T-helper 1 cell treated with Interleukin-12 subunit alpha and Interleukin-12 subunit beta and Interleukin-4 antibody, amounts not matched to agents 30 ng/mL and 1 ng/mL, for 36 hours (primary cell): ENCODE data around the gene TADA2B. TPM values are rescaled to one million over a fixed set of nuclear protein-coding genes. Genes with fewer than 3 reads are reported as not detected.

Experiments
- intact Hi-C: fragments of 100-400 bp; cut with micrococcal nuclease; formaldehyde crosslinking; loops from one replicate; pipeline ENCODE4 v1.15.1; 2024
- total RNA-seq: library from RNA; stranded (reverse); gene quantifications from 2 replicates; pipeline ENCODE4 v1.2.3, GENCODE V29; 2022

TADA2B gene
- total RNA-seq, 1 donor from 2014 or later, result 34.2 TPM

DNA sequence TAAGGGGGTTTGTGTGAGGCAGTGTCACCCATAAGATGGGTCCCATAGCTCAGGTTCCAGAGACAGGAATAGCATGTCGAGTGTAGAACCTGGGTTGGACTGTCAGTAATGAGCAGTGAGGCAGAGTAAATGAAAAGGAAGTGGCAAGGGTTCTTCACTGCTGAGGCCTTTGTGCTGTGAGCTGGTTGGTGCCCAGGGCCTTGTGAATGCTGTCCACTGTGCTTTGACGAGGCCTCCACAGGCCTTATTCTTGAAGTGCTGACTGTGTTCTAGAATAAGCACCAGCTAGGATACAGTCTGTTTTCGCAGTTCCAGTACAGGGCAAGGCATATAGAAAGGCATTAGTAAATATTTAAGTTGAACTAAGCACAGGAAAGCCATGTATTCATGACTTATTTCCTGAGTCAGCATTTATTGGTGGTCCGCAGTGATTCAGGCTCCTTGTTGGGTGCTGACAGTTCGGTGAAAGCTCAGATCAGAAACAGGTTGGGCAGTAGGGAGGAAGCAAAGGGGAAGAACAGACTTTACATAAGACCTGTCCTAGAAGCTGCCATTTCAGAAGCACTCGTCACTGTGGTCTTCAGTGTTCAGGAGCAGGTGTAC lies 25.6 kb upstream of the TADA2B start:
- intact Hi-C loops, result no loop called here

DNA sequence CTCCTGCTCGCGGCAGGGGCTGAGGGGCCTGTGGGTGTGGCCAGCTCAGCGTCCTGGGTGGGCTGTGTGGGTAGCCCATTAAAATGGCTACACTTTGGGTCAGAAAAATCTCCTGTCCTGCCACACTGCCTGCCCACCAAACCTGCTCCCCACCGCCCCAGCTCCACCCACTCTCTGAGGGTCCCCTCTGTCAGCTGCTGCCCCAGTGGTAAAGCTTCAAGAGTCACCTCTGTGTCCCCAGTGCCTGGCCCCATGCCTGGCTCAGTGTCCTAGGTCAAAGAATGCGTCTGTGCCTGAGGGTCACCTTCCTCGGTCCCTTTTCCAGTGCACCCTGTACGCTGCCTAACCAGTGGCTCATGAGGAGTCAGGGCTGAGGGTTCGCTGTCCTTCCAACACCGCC lies 24.9 kb upstream of the TADA2B start:
- intact Hi-C loops, result no loop called here

DNA sequence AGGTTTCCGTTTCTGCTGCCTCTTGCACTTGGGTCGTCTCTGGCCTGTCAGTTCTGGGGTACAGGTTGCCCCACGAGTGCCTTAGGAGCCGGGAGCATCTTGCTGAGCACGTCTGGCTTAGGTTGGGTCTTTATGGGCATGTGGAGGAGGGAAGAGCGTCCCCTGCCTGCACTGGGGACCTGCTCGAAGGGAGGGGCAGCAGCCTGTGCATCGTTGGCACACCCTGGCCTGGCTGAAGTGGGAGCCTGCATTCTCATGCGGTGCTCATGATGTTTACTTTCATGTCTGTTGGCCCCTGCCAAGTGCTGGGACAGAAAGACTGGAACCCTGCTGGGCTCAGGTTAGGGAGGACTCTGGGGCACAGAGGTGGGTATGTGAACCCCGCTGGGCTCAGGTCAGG lies 23.8 kb upstream of the TADA2B start:
- intact Hi-C loops, result no loop called here

DNA sequence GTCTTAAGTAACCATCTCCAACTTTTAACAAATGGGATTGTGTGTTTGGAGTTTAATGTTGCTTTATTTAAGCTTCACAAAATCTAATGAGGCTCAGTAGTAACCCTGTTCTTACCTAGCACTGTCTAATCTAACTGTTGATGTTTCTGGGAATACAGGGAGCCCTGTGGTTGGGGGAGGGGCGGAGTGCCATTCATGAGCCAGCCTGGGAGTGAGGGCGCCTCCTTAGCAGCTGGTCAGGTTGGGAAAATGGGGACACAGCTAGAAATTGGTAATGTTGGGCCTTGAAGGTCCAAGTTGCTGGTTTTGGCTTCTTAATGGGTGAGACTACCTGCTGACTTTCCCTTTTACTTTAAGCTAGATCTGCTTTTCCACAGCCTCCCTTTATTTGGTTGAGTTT lies 22.9 kb upstream of the TADA2B start:
- intact Hi-C loops, result no loop called here

DNA sequence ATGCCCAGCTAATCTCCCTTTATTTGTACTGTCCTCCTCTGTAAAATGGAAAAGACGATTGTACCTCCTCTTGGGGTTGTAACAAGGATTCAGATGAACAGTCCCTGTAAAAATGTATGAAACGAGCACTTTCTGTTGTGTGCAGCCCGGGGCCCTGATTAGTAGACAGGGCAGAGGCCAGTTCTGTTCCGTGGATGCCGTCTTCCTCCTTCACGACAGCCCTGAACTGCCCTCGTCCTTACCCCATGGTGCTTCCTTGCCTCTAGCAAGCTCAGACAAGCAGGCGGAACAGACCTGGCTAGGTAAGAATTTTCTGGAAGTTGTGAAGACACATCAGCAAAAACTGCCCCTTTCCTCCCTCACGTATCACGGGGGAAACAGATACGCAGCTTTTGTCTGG lies 22.3 kb upstream of the TADA2B start:
- intact Hi-C loops, result no loop called here

DNA sequence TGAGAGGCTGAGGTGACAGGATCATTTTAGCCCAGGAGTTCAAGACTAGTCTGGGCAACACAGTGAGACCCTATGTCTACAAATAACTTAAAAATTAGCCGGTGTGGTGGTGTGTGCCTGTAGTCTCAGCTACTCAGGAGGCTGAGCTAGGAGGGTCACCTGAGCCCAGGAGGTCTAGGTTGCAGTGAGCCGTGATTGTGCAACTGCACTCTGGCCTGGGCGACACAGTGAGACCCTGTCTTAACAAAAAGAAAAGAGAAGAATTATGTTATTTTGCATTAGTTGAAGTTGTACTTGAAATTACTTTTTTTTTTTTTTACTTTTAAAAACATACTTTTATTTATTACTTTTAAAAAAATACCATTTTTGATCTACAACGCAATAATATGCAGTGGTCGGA lies 21.8 kb upstream of the TADA2B start:
- intact Hi-C loops, result no loop called here

DNA sequence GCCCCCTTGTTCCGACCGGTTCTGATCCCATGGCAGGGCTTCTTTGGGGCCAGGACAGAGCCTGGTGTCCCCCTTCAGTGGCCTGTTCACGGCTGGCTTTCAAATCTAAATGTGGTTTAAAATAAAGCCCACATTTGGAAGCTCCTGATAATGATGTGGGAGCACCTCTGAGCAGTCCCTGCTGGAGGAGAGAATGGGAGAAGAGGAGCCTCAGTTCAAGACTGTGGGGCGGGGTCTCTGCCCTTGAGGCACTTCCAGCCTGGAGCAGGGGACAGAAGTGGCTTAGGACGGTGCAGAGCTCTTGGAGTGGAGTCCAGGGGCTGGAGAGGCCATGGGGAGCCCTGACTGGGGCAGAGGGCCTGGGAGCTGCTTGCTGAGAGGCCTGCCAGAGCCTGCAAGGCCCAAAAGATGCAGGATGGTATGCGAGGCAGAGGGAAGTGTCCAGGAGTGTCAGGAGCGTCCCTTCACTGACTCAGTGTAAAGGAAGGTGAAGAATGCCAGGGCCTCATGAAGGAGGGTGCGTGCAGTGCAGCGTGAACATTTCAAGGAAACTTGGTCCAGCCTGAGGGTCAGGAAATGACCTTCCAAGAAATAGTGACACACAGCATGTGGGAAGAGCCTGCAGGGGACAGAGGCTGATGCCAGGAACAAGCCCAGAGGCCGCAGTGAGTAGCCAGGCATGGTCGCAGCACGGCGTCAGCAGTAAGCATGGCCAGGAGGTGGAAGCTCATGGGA lies 21.1 kb upstream of the TADA2B start:
- intact Hi-C loops, result no loop called here

DNA sequence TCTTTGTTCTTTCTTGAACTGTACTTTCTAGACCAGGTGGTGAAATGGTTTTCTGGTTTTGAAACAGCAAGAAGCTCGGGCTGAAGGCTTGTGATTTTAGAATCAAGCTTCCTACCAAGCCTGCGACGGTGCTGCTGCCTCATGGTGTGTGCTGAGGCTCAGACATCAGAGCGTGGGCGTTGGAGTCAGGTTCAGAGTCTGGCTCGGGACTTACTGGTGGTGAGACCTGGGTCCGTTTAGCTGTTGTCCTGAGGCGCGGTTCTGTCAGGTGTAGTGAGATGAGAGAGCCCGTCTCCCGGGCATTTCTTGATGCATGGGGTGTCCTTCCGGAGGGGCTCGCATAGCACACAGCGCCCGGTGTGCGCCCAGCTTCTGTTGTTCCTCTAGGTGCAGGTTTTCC lies 19.7 kb upstream of the TADA2B start:
- intact Hi-C loops, result no loop called here

DNA sequence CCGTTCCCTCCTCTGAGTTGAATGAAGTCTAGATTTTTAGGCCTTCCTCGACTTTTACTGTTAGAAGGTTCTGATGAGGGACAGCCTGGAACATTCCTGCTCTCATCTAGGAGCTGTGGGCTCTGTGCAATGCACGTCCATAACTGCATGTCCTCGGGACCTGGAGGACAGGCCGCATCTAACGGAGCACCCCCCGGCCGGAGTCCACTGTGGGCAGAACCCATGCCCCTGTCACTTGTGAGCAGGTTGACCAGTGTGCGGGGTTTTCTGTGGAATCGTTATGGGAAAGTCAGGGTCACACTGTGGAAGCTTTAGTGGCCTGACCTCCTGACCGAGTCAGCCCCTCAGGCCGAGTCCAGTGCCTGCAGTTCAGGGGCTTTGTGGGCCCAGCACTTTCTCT lies 19.3 kb upstream of the TADA2B start:
- intact Hi-C loops, result no loop called here

DNA sequence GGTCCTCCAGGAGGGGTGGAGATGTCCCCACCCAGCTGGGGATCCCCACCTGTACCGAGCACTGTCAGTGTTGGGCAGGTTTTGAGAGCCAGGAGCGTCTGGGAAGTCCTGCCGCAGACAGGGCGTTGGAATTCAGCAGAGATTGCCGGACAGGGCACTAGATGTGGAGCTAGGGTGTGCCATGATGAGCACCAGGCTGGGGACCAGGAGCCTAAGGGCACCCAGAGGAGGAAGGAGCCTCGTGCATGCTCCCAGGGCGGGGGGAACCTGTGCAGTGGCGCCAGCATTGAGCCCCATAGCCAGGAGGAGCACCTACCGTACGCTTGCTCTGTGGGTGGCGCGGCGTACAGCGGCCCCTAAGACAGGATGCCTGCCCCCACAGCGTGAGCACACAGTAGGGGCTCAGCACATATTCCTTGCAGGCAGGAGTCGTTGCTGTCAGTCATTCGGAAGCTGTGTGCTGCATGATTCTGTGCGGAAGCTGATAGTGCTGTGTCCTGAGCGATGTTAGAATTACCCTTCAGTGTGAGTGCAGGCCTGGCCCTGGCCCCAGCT lies 18.8 kb upstream of the TADA2B start:
- intact Hi-C loops, result no loop called here

DNA sequence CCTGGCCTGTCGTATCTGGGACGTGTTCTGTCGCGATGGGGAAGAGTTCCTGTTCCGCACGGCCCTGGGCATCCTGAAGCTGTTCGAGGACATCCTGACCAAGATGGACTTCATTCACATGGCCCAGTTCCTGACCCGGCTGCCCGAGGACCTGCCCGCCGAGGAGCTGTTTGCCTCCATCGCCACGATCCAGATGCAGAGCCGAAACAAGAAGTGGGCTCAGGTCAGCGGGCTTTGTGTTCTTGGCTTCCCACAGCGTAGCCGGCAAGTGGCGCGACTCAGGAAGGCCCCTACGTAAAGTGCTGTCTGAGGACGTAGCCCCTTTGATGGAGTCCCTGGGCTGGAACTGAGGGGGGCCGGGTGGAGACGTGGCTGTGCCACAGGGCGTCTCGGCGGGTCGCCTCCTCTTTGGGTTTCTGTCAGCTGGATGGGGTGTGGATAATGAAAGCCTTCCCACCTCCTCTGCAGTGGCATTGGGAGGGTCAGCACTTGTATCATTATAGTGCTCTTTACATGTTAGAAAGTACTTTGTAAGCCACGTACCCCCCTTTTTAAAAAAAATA lies 18.1 kb upstream of the TADA2B start:
- intact Hi-C loops, result no loop called here

DNA sequence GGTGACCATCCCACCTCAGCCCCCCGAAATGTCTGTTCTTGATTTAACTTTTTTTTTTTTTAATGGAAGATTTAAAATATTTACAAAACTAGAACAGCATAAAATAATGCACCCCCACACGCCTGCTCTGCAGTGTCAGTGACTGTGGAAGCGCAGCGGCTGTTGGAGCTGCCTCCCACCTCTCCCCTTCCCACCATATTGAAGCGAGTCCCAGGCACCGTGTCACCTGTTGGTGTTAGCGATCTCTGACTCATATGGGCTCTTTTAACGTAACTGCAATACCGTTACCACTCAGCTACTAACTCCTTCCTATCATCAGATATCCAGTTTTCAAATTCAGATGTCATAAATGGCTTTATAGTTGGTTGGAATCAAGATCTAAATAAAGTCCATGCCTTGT lies 17.1 kb upstream of the TADA2B start:
- intact Hi-C loops, result no loop called here

DNA sequence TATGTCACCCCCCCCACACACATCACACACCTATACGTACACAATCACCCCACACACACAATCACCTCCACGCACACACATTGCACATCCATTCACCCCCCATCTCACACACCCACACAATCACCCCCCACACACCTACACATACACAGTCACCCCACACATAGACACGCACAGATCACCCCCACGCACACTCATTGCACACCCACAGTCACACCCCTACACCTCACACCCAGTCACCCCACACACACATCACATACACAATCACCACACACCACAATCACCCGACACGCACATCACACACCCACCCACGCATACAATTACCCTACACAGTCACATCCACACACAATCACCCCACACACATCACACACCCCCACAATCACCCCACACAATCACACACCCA lies 15.9 kb upstream of the TADA2B start:
- intact Hi-C loops, result no loop called here

DNA sequence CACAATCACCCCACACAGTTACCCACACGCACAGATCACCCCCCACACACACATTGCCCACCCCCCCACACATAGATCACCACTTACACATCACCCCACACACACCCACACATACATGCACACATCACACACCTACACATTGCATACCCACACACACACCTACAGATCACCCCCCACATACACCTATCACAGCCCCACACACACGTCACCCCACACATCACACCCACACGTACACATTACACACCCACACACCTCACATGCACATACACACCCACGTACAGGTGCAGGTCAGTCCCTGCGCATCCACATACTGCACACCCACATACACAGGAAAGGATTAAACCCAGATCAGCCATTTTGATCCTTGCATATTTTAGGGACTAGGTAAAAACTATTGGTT lies 15.3 kb upstream of the TADA2B start:
- intact Hi-C loops, result no loop called here

DNA sequence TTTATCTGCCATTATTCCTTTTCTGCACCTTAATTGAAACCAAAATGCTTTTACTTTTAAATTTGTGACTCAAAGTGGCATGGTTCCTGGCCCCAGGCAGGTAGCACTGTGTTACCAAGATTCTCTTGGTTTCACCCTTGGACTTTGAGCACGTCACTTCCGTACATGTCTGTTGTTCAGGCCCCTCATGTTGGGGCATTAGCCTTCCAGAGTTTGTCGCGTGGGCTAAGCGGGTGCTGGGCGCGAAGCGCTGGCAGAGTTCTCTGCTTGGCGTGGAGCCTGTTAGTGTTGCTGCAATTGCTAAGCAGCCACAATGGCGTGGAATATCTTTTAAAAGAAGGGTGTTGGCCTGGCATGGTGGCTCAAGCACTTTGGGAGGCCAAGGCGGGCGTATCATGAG lies 14.0 kb upstream of the TADA2B start:
- intact Hi-C loops, result no loop called here

DNA sequence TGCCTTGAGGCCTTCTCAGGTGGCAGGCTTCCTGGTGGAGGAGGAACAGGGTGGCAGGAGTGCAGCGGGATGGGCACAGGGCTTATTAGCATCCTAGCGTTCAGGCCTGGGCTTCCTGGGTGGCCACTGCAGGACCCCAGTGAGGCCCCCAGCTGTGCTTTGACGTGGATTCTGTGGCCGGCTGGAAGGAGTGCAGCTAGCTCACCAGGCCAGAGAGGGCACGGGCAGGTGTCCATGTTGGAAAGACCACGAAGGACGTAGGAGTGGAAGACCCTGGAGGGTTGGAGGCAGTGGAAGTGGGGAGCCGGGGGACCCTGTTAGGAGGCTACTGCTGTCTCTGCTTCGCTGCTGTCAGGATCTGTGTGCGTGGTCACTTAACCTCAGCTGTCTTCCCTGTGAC lies 13.3 kb upstream of the TADA2B start:
- intact Hi-C loops, result no loop called here

DNA sequence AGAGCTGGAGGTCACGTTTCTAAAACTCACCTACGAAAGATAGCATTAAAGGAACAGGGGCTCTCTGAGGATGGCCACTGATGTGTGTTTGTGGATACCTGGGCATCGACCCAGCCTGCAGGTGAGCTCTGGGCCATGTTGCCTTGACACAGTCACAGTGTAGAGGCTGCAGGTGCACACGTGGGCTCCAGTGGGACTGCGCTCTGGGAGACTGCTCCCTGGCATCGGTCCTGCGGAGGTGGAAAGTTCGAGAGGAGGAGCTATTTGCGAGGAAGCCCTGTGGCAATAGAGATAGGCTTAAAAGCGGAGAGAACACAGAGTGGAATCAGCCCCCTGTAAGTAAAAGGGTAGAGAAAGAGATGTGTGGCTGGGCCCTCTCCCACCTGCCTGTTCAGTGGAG lies 12.3 kb upstream of the TADA2B start:
- intact Hi-C loops, result no loop called here

DNA sequence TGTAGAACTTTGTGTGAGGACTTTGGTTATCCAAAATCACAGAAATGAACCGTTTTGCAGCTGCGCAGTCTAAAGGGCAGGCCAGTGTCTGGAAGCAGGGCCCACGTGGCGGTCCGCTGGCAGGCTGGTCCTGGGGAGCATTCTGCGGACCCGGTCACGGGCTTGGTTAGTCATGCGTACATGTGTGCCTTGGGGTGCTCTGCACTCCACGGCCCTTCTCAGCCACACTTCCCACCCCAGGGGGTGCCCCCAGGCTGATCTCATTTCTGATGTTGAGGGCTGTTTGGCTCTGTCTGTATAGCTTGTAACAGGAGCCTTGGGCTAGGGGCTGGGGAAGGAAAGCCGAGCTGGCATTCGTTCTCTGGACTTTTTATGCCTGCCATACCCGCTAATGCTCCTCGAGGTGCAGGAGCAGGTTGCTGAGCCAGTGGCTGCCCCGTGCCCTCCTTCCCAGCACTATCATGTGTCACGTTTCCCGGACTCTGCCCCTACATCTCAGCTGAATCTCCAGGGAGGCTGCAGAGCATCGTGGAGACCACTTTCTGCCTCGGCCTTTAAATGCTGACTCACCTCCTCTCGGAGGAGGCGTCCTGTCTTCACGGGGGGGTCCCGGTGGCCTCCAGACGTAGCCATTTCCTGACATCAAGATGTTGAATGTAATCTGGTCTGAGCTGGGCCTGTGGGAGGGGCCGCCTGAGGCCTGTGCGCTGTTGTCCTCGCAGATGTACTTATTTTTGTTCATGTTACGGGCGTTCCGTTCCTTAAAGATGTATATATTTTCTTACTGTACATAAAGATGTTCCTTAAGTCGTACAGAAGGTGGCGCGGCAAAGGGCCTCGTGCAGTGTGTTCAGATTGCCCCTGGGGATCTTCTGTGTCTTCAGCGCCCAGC lies 11.4 kb upstream of the TADA2B start:
- intact Hi-C loops, result no loop called here

DNA sequence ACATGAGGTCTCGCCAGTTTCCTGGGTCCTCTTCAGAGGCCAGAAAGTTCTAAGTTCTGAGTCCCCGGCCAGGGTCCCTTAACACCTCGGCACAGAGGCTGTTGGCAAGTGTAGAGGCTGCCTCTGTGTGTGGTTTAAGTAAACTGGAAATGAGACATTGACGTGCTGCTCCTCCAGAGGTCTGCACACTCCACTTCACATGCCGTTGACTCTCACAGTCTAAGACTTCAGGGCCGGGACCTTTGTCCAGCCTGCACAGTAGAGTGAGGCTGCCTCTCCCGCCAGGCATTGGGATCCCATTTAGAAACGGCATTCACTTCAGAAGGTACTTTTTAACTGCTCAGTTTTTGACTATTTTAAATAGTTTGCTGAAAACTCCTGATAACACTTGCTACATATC lies 10.6 kb upstream of the TADA2B start:
- intact Hi-C loops, result no loop called here

DNA sequence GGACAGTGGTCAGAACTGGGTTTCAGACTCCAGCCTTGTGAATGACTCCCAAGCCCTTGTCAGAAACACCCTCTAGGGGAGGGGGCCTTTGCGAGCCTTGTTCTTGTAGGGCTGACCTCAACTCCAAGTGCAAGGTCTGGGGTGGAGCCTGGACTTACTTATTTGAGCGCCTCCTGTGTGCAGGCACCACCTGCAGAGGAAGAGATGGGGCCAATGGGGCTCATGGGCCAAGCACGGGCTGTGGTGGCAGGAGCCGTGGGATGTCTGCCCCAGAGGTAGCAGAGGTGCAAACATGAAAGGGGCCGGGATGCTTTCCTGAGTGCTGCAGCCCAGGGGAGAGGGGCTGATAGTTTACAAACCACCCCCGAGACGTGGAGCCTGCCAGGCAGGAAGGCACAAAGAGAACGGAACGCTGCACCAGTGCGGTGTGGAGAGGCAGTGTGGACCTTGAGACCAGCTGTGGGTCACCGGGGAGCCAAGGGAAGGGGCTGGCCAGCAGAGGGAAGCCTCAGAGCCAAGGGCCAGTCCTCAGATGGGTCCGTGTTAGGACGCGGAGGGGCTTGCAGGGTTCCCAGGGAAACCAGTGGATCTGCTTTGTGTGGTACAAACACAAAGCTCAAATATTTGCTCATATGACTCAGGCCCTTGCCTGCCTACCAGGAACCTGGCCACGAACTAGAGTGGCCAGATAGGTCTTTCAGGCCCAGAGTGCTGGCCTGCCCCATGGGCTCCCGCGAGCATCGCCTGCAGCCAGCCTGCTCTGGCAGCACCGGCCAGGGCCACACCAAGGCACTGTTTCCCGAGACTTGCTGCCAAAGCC lies 8.7 kb upstream of the TADA2B start:
- intact Hi-C loops, result no loop called here

DNA sequence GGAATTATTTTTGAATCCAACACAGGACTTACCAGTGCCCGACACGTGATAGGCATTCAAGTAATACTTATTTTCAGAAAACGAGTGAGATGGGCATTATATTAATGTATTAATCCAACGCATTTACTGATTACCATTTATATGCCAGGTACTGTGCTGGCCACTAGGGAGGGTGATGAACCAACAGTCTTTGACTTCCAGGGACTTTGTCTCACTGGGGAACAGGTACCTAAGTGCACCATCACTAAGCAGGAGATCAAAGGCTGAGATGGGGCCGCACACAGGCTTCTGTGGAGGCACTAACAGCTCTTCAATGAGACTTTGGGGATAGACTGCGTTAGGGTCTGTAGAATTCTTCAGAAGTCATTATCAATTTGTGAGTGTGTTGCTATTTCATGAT lies 5.7 kb upstream of the TADA2B start:
- intact Hi-C loops, result no loop called here
